T-cell (primary cell): Measurements from ENCODE around the gene MYO1D. TPM values are rescaled to one million over a fixed set of nuclear protein-coding genes. Genes with fewer than 3 reads are reported as not detected.
"Not testable (repeated sequence)": the region's sequence is repeated elsewhere in the genome, so short reads cannot be mapped to it uniquely, and the experiment has no call there.

Source experiments
- ATAC-seq, 4 experiments: fragments of 200-7000 bp in 3 of 4; fragments of 150-1000 bp in 1 of 4; cut with Tn5 transposase; replicated peaks in 1 of 4; 1 replicate in 3 of 4; 2 replicates in 1 of 4; pipeline ENCODE4 v1.10.0; 2021; ENCODE audit warnings: moderate library complexity in 3 of 4, mild to moderate bottlenecking in 2 of 4, moderate number of reproducible peaks in 1 of 4
- CTCF ChIA-PET, 2 donors: fragments of 300-600 bp; sonication (Branson Sonifier 250); formaldehyde crosslinking; loops; one replicate each; lab custom pipeline; 2022; ENCODE audit warnings: antibody characterized with exemption in 2 of 2; lab: Charles Lee
- POLR2A ChIA-PET, 2 donors: fragments of 300-600 bp; sonication (Branson Sonifier 250); formaldehyde crosslinking; loops; one replicate each; lab custom pipeline; 2022; ENCODE audit warnings: antibody characterized with exemption in 2 of 2; lab: Charles Lee
- DNase-seq, 35 experiments: peaks; one replicate each; pipeline versions ENCODE4 v3.0.0 to v3.0.0-alpha.2; 2013 to 2023
- H3K27ac ChIP-seq: one replicate; pipeline ENCODE4 v1.5.1; 2013; ENCODE audit warnings: low read length
- H3K27me3 ChIP-seq, 2 experiments: replicated peaks in 1 of 2; 1 replicate in 1 of 2; 2 replicates in 1 of 2; pipeline versions ENCODE4 v1.6.1 to v1.7.0; 2013; ENCODE audit warnings: low read length in 1 of 2, mixed read lengths in 1 of 2; ENCODE audit not compliant: control insufficient read depth in 2 of 2, insufficient read depth in 2 of 2; ENCODE audit errors: extremely low read depth in 1 of 2
- H3K36me3 ChIP-seq, 2 donors: 1 replicate in 1 of 2; 2 replicates in 1 of 2; pipeline versions ENCODE4 v1.6.1 to v1.7.0; 2013; ENCODE audit warnings: low read length in 1 of 2; ENCODE audit not compliant: control insufficient read depth in 2 of 2, insufficient read depth in 1 of 2; ENCODE audit errors: extremely low read depth in 1 of 2
- H3K4me1 ChIP-seq, 2 experiments: 1 replicate in 1 of 2; 2 replicates in 1 of 2; pipeline versions ENCODE4 v1.6.1 to v1.7.0; 2013; ENCODE audit warnings: low read length in 2 of 2, mixed read lengths in 1 of 2; ENCODE audit not compliant: insufficient read depth in 2 of 2, control insufficient read depth in 1 of 2; ENCODE audit errors: extremely low read depth in 1 of 2
- H3K4me3 ChIP-seq, 2 donors: 1 replicate in 1 of 2; 2 replicates in 1 of 2; pipeline versions ENCODE4 v1.5.1 to v1.7.0; 2013; ENCODE audit warnings: mild to moderate bottlenecking in 2 of 2, low read length in 1 of 2, moderate library complexity in 1 of 2; ENCODE audit not compliant: control insufficient read depth in 1 of 2; ENCODE audit errors: extremely low read depth in 1 of 2
- H3K9me3 ChIP-seq: 2 replicates; pipeline ENCODE4 v1.7.0; 2013
- H3K27ac Mint-ChIP-seq, 2 donors: one replicate each; pipeline ENCODE4 v1.8.0; 2020 to 2021; ENCODE audit warnings: mild to moderate bottlenecking in 2 of 2, mixed read lengths in 2 of 2
- H3K27me3 Mint-ChIP-seq, 2 donors: one replicate each; pipeline ENCODE4 v1.8.0; 2021 to 2022; ENCODE audit warnings: mixed read lengths in 2 of 2
- H3K36me3 Mint-ChIP-seq: one replicate; pipeline ENCODE4 v1.8.0; 2021; ENCODE audit warnings: mixed read lengths
- H3K4me1 Mint-ChIP-seq, 3 donors: one replicate each; pipeline ENCODE4 v1.8.0; 2020 to 2022; ENCODE audit warnings: mixed read lengths in 3 of 3, mild to moderate bottlenecking in 1 of 3
- H3K4me3 Mint-ChIP-seq, 3 donors: one replicate each; pipeline ENCODE4 v1.8.0; 2020 to 2022; ENCODE audit warnings: mild to moderate bottlenecking in 3 of 3, mixed read lengths in 3 of 3, moderate library complexity in 3 of 3
- H3K9me3 Mint-ChIP-seq, 3 donors: one replicate each; pipeline ENCODE4 v1.8.0; 2020 to 2022; ENCODE audit warnings: mixed read lengths in 3 of 3
- WGBS: methylation state at CpG from one replicate; pipeline ENCODE4 v1.1.5; 2013; ENCODE audit warnings: missing lambda C conversion rate; ENCODE audit not compliant: insufficient coverage; 5-methylcytosine and 5-hydroxymethylcytosine counted together
- total RNA-seq, 35 experiments: library from RNA in 6 of 35; stranded (reverse) in 6 of 35; fragments of 120-200 nt in 1 of 35; gene quantifications; one replicate each; pipeline versions ENCODE4 v1.2.1 to v1.2.4 and lab custom pipeline; 2013 to 2026

Gene MYO1D
- total RNA-seq, 5 donors from 2014 or later (not counting 1 experiment from before 2014, with no cell fraction given) = 8.3 to 11.1 (median 9.5) TPM

DNA sequence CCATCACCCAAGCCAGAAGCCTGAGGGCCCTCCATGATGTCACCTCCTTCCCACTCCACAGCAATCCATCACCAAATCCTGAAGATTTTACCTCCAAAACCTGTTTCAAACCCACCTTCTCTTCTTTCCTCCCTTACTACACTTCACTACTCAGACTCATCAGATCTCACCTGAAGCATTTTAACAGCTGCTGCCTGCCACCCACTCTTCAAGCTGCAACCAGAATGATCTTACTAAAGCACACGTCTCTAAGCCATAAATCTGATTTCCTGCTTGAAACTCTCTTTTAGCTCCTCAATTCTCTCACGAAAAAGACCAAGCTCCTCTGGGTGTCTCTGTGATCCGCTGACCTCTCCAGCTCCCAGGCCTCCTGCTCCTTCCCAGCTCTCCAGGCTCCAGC is 343.6 kb downstream of the MYO1D start:
- ChIA-PET CTCF (no interaction called here), POLR2A (no interaction called here)
- no peak overlapping the region for H3K27ac Mint-ChIP-seq

DNA sequence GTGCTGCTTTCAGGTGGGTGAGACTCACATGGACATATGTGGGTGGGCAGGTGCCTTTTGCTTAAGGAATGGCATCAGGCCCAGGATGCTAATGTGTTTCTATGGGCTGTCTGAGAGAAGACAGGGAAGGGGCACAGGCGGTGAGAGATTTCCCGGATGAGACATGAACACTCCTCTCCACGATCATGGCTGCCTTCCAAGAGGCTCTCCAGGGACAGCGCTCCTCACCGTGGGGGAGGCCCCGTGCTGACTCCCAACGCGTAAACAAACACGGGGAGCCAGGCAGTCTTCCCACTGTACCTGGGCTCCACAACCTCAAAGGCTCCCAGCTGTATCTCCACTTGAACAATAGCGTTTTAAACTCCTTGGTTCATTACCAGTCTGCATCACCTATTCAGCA is 347.3 kb downstream of the MYO1D start:
- H3K27ac Mint-ChIP-seq = peak overlapping the region in 1 of 2 donors; percentile 44
- no peaks in the 10 kb centered on the region for H3K36me3 Mint-ChIP-seq
- no peak overlapping the region for H3K4me3 ChIP-seq
- no peak overlapping the region for H3K4me3 Mint-ChIP-seq
- H3K27me3 Mint-ChIP-seq = no peaks in the 10 kb centered on the region
- no peaks in the 10 kb centered on the region for H3K36me3 ChIP-seq
- CTCF ChIA-PET = interaction anchor here (0.6 kb wide), 2 partner anchors 47 to 67 kb away, joined by 3 to 4 read pairs; no protein-coding TSS in a partner anchor
- peaks cover 19 to 35% (median 25%) of the 10 kb centered on the region in 3 donors for H3K4me1 Mint-ChIP-seq
- no peaks in the 10 kb centered on the region for H3K9me3 Mint-ChIP-seq
- POLR2A ChIA-PET = no interaction called here
- H3K27ac ChIP-seq = no peak overlapping the region
- H3K9me3 ChIP-seq = no peaks in the 10 kb centered on the region
- no peak for DNase-seq
- H3K4me1 ChIP-seq = peaks cover 0 to 30% of the 10 kb centered on the region in 2 experiments
- 90% methylated on average over 9 of the region's 10 CpGs for WGBS
- ATAC-seq = no peak
- no peaks in the 10 kb centered on the region for H3K27me3 ChIP-seq

More for the DNA sequence above, 343.6 kb downstream of the MYO1D start:
- Mint-ChIP-seq H3K36me3 (no peaks in the 10 kb centered on the region), H3K27me3 (no peaks in the 10 kb centered on the region), H3K9me3 (no peaks in the 10 kb centered on the region), H3K4me1 (peaks cover 11 to 22% (median 17%) of the 10 kb centered on the region in 3 donors), H3K4me3 (no peak overlapping the region)
- WGBS = 51% methylated on average over 3 of the region's 3 CpGs
- DNase-seq (no peak), ATAC-seq (no peak)
- Histone ChIP-seq H3K27ac (no peak overlapping the region), H3K4me1 (peaks cover 0 to 14% of the 10 kb centered on the region in 2 experiments), H3K9me3 (no peaks in the 10 kb centered on the region), H3K27me3 (no peaks in the 10 kb centered on the region), H3K36me3 (no peaks in the 10 kb centered on the region), H3K4me3 (no peak overlapping the region)

DNA sequence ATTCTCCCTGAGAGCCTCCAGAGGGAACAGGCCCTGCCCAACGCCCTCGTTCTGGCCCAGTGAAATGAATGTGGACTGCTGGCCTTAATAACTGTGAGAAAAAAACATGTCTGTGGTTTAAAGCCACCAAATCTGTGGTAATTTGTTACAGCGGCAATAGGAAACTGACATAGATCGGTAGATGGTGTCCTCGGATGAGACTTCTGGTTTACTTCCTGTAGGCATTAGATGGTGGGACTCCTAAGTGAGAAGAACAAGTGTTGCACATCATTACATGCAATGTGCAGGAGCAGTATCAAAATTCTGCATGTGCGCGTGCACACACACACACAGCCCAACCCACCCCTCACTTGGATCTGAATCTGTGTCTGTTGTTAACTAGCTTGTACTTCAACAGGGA is 348.1 kb downstream of the MYO1D start:
- peak in 1 of 35 experiments; percentile 62 for DNase-seq
- H3K27me3 ChIP-seq = no peaks in the 10 kb centered on the region
- Mint-ChIP-seq H3K4me3 (peak overlapping the region in 1 of 3 donors; percentile 2), H3K36me3 (no peaks in the 10 kb centered on the region), H3K9me3 (no peaks in the 10 kb centered on the region), H3K4me1 (peaks cover 23 to 40% (median 29%) of the 10 kb centered on the region in 3 donors), H3K27ac (peak overlapping the region in 1 of 2 donors; percentile 77), H3K27me3 (no peaks in the 10 kb centered on the region)
- ChIA-PET POLR2A (no interaction called here), CTCF (interaction anchor here in 1 of 2 donors (0.6 kb wide), 1 partner anchor 46 kb away, joined by 4 read pairs; no protein-coding TSS in a partner anchor)
- H3K4me1 ChIP-seq = peaks cover 0 to 36% of the 10 kb centered on the region in 2 experiments
- H3K4me3 ChIP-seq = no peak overlapping the region
- ATAC-seq = peak in 3 of 4 experiments; percentile 48 to 58 (median 53)
- WGBS = 38% methylated on average over 3 of the region's 7 CpGs
- H3K9me3 ChIP-seq = no peaks in the 10 kb centered on the region
- H3K27ac ChIP-seq = peak overlapping the region; percentile 40
- H3K36me3 ChIP-seq = no peaks in the 10 kb centered on the region

DNA sequence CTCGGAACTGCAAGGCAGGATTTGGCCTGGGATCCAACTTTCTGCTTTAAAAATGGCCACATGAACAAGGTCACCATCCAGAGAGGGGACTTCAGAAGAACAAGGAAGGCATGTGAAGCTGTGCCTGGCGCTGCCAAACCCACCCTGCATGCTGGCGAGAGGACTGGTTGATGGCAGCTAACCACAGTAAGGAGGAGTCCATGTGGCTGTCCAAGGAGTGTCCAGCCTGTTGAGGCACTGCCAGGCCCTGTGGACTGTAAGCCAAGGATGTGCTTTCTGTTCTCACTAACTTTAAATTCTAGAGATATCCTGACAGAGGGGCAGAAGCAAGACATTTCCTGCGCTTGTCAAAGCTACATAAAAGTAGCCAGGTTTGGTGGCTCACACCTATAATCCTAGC is 349.8 kb downstream of the MYO1D start:
- ChIA-PET CTCF (interaction anchor here in 1 of 2 donors (0.9 kb wide), 1 partner anchor 65 kb away, joined by 3 read pairs; no protein-coding TSS in a partner anchor), POLR2A (no interaction called here)
- no peaks in the 10 kb centered on the region for H3K36me3 Mint-ChIP-seq
- no peak for DNase-seq
- H3K36me3 ChIP-seq = no peaks in the 10 kb centered on the region
- no peaks in the 10 kb centered on the region for H3K9me3 ChIP-seq
- peaks cover 34 to 55% (median 37%) of the 10 kb centered on the region in 3 donors for H3K4me1 Mint-ChIP-seq
- ATAC-seq = no peak
- WGBS = 93% methylated on average over 3 of the region's 4 CpGs
- no peaks in the 10 kb centered on the region for H3K27me3 ChIP-seq
- H3K4me3 Mint-ChIP-seq = no peak overlapping the region
- H3K4me1 ChIP-seq = peaks cover 0 to 53% of the 10 kb centered on the region in 2 experiments
- H3K4me3 ChIP-seq = no peak overlapping the region
- H3K27ac ChIP-seq = no peak overlapping the region
- H3K9me3 Mint-ChIP-seq = no peaks in the 10 kb centered on the region
- H3K27me3 Mint-ChIP-seq = no peaks in the 10 kb centered on the region
- H3K27ac Mint-ChIP-seq = no peak overlapping the region

DNA sequence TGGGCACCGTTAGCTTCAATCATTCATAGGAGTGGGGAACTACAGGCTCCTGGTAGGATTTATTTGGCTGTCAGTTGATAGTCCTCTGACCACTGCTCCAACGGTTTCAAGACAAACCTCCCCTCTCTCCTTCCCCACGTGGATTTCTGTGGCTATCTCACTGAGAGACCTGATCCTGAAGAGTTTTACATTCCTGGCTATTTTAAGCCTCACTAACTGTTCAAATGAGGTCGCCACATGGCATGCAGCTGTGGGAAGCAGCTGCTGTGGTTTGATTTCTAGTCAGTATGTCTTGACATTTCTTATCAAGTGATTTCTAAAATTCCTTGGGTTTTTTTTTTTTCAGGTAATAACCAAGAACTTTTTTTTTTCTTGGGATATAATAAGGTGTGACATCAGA is 351.8 kb downstream of the MYO1D start:
- H3K4me3 Mint-ChIP-seq = no peak overlapping the region
- Histone ChIP-seq H3K27ac (no peak overlapping the region), H3K9me3 (no peaks in the 10 kb centered on the region), H3K27me3 (no peaks in the 10 kb centered on the region), H3K4me3 (no peak overlapping the region), H3K36me3 (no peaks in the 10 kb centered on the region), H3K4me1 (peaks cover 3 to 67% of the 10 kb centered on the region in 2 experiments)
- no peaks in the 10 kb centered on the region for H3K36me3 Mint-ChIP-seq
- no peak for ATAC-seq
- WGBS = 80% methylated on average over 1 of the region's 4 CpGs
- no peaks in the 10 kb centered on the region for H3K9me3 Mint-ChIP-seq
- no peaks in the 10 kb centered on the region for H3K27me3 Mint-ChIP-seq
- no peak overlapping the region for H3K27ac Mint-ChIP-seq
- peaks cover 46 to 70% (median 46%) of the 10 kb centered on the region in 3 donors for H3K4me1 Mint-ChIP-seq
- no peak for DNase-seq
- ChIA-PET CTCF (interaction anchor here in 1 of 2 donors (0.7 to 1.6 kb wide), 2 partner anchors 42 to 210 kb away, joined by 3 read pairs; no protein-coding TSS in a partner anchor), POLR2A (interaction anchor here in 1 of 2 donors (0.5 kb wide), 1 partner anchor 45 kb away, joined by 4 read pairs; no protein-coding TSS in a partner anchor)

DNA sequence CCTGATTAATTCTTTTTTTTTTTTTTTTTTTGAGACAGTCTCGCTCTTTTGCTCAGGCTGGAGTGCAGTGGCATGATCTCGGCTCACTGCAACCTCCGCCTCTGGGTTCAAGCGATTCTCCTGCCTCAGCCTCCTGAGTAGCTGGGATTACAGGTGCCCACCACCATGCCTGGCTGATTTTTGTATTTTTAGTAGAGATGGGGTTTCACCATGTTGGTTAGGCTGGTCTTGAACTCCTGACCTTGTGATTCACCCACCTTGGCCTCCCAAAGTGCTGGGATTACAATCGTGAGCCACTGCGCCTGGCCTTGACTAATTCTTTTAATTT is 352.4 kb downstream of the MYO1D start:
- not testable (repeated sequence) for H3K9me3 Mint-ChIP-seq, H3K27ac Mint-ChIP-seq, H3K4me3 ChIP-seq, H3K27me3 Mint-ChIP-seq, ATAC-seq, DNase-seq, H3K27me3 ChIP-seq, H3K27ac ChIP-seq, H3K36me3 Mint-ChIP-seq, H3K9me3 ChIP-seq, H3K36me3 ChIP-seq
- Mint-ChIP-seq H3K4me3 (peak overlapping the region in 1 of 3 donors; percentile 66), H3K4me1 (peaks cover 51 to 73% (median 52%) of the 10 kb centered on the region in 3 donors)
- H3K4me1 ChIP-seq = peaks cover 3 to 71% of the 10 kb centered on the region in 2 experiments
- POLR2A ChIA-PET = interaction anchor here in 1 of 2 donors (0.8 kb wide), 1 partner anchor 33 kb away, joined by 3 read pairs; no protein-coding TSS in a partner anchor
- WGBS = no CpG with 5 or more reads among the region's 6 CpGs
- CTCF ChIA-PET = interaction anchor here (0.7 to 2.0 kb wide), 7 partner anchors 18 to 211 kb away, joined by 3 to 11 read pairs (median 4); no protein-coding TSS in a partner anchor
